DOHH2 (cell line): Measurements from ENCODE around the gene DPYSL5.

Experiments
- H3F3A ChIP-seq: fragments of 200-600 bp; sonication (generic), shearing (Covaris generic); 2 replicates; pipeline ENCODE4 v1.6.0; 2016; ENCODE audit warnings: antibody characterized with exemption, mild to moderate bottlenecking; ENCODE audit not compliant: control insufficient read depth, insufficient read depth
- H3K27ac ChIP-seq: fragments of 200-600 bp; sonication (generic); 2 replicates; pipeline ENCODE4 v1.5.1; 2014; ENCODE audit warnings: low read depth, mild to moderate bottlenecking, low read length, moderate library complexity
- H3K27me3 ChIP-seq: fragments of 200-600 bp; sonication (generic); 2 replicates; pipeline ENCODE4 v1.6.1; 2014; ENCODE audit warnings: mild to moderate bottlenecking, low read length, mixed read lengths; ENCODE audit not compliant: control insufficient read depth
- H3K36me3 ChIP-seq: fragments of 200-600 bp; sonication (generic); 2 replicates; pipeline ENCODE4 v1.6.1; 2014; ENCODE audit warnings: mild to moderate bottlenecking, low read length, moderate library complexity, mixed read lengths; ENCODE audit not compliant: control insufficient read depth
- H3K4me1 ChIP-seq: fragments of 200-600 bp; sonication (generic); 2 replicates; pipeline ENCODE4 v1.6.1; 2014; ENCODE audit warnings: mild to moderate bottlenecking, low read length, mixed read lengths; ENCODE audit not compliant: control insufficient read depth
- H3K4me2 ChIP-seq: fragments of 200-600 bp; sonication (generic); 2 replicates; pipeline ENCODE4 v1.6.0; 2014; ENCODE audit warnings: mild to moderate bottlenecking, low read length, moderate library complexity
- H3K4me3 ChIP-seq: fragments of 200-600 bp; sonication (generic); 2 replicates; pipeline ENCODE4 v1.5.1; 2014; ENCODE audit warnings: mild to moderate bottlenecking, low read length, mixed read lengths
- H3K79me2 ChIP-seq: fragments of 200-600 bp; sonication (generic); 2 replicates; pipeline ENCODE4 v1.6.1; 2014; ENCODE audit warnings: mild to moderate bottlenecking, low read length, mixed read lengths; ENCODE audit not compliant: control insufficient read depth
- H3K9me2 ChIP-seq: fragments of 200-600 bp; sonication (generic); replicated peaks from 2 replicates; pipeline ENCODE4 v1.6.1; 2014; ENCODE audit warnings: mild to moderate bottlenecking, low read length, mixed read lengths; ENCODE audit not compliant: control insufficient read depth
- H3K9me3 ChIP-seq: fragments of 200-600 bp; sonication (generic); 2 replicates; pipeline ENCODE4 v1.6.1; 2014; ENCODE audit warnings: antibody characterized with exemption, low read length, mixed read lengths; ENCODE audit not compliant: control insufficient read depth, insufficient read depth
- H4K20me1 ChIP-seq: fragments of 200-600 bp; sonication (generic); 2 replicates; pipeline ENCODE4 v1.6.0; 2014; ENCODE audit warnings: low read depth, mild to moderate bottlenecking, antibody characterized with exemption, low read length, moderate library complexity; ENCODE audit not compliant: control insufficient read depth, insufficient read depth
- CTCF ChIP-seq: fragments of 200-600 bp; sonication (generic); IDR thresholded peaks from one replicate; pipeline ENCODE4 v1.5.1; 2014; ENCODE audit warnings: antibody characterized with exemption, mild to moderate bottlenecking, low read depth, low read length; ENCODE audit not compliant: poor library complexity, severe bottlenecking
- EZH2phosphoT487 ChIP-seq: fragments of 200-600 bp; sonication (generic); IDR thresholded peaks from 2 replicates; pipeline ENCODE4 v1.6.1; 2017; ENCODE audit warnings: borderline replicate concordance, mild to moderate bottlenecking, antibody characterized with exemption, low read length, moderate library complexity, mixed read lengths

The DPYSL5 gene

GRCh38 chr2:26894136-26894535, 46.2 kb downstream of the DPYSL5 start:
- no peaks in the 10 kb centered on the region for H3F3A ChIP-seq
- no peak overlapping the region for H3K4me2 ChIP-seq

GRCh38 chr2:26897807-26898479, 50.0 kb downstream of the DPYSL5 start:
- H3K79me2 ChIP-seq = no peaks in the 10 kb centered on the region
- no peak overlapping the region for H3K4me2 ChIP-seq
- no peaks in the 10 kb centered on the region for H4K20me1 ChIP-seq
- no peak overlapping the region for H3K4me3 ChIP-seq
- peaks cover 9% of the 10 kb centered on the region for H3K27me3 ChIP-seq
- H3K9me2 ChIP-seq = no peaks in the 10 kb centered on the region
- H3K4me1 ChIP-seq = no peaks in the 10 kb centered on the region
- H3K36me3 ChIP-seq = no peaks in the 10 kb centered on the region
- peaks cover 5% of the 10 kb centered on the region; the same call in 1 of the 2 replicates for H3K9me3 ChIP-seq
- H3K27ac ChIP-seq = no peak overlapping the region
- TF ChIP-seq EZH2phosphoT487 (no peak), CTCF (no peak)
- H3F3A ChIP-seq = no peaks in the 10 kb centered on the region

More at GRCh38 chr2:26894136-26894535, 46.2 kb downstream of the DPYSL5 start:
- Histone ChIP-seq H3K27ac (no peak overlapping the region), H3K9me3 (peaks cover 5% of the 10 kb centered on the region; the same call in 1 of the 2 replicates), H3K4me1 (no peaks in the 10 kb centered on the region), H3K9me2 (no peaks in the 10 kb centered on the region), H3K79me2 (no peaks in the 10 kb centered on the region), H3K4me3 (no peak overlapping the region), H3K27me3 (peaks cover 14% of the 10 kb centered on the region), H4K20me1 (no peaks in the 10 kb centered on the region), H3K36me3 (no peaks in the 10 kb centered on the region)
- TF ChIP-seq CTCF = no peak
- no peak for TF ChIP-seq EZH2phosphoT487

GRCh38 chr2:26898480-26899078, 50.6 kb downstream of the DPYSL5 start:
- Histone ChIP-seq H3K9me3 (peaks cover 5% of the 10 kb centered on the region; the same call in 1 of the 2 replicates), H3K4me3 (no peak overlapping the region), H3K36me3 (no peaks in the 10 kb centered on the region), H3K27ac (no peak overlapping the region), H3K79me2 (no peaks in the 10 kb centered on the region), H3K9me2 (no peaks in the 10 kb centered on the region), H3K4me1 (no peaks in the 10 kb centered on the region), H3K4me2 (no peak overlapping the region), H3K27me3 (peaks cover 2% of the 10 kb centered on the region; the same call in 1 of the 2 replicates), H4K20me1 (no peaks in the 10 kb centered on the region), H3F3A (no peaks in the 10 kb centered on the region)
- no peak for TF ChIP-seq EZH2phosphoT487
- no peak for TF ChIP-seq CTCF
